Uterus (tissue), 4 donors: ENCODE measurements around the gene WDR74. TPM values are rescaled to one million over a fixed set of nuclear protein-coding genes. Genes with fewer than 3 reads are reported as not detected.

Experiments
- DNase-seq, 2 donors: peaks; one replicate each; pipeline ENCODE4 v3.0.0-alpha.2; 2019 to 2020
- H3K27ac ChIP-seq, 2 donors: fragments of 200-600 bp; sonication (generic); 1 replicate in 1 of 2; 2 replicates in 1 of 2; pipeline ENCODE4 v1.5.1; 2016 to 2018
- H3K27me3 ChIP-seq, 2 donors: fragments of 200-600 bp; sonication (generic); one replicate each; pipeline ENCODE4 v1.5.1; 2018 to 2019; ENCODE audit warnings: control low read depth in 1 of 2
- H3K36me3 ChIP-seq, 2 donors: fragments of 200-600 bp; sonication (generic); one replicate each; pipeline ENCODE4 v1.5.1; 2019; ENCODE audit warnings: control low read depth in 1 of 2
- H3K4me1 ChIP-seq, 2 donors: fragments of 200-600 bp; sonication (generic); one replicate each; pipeline ENCODE4 v1.5.1; 2018 to 2019; ENCODE audit warnings: control low read depth in 1 of 2
- H3K4me3 ChIP-seq, 2 donors: fragments of 200-600 bp; sonication (generic); 1 replicate in 1 of 2; 2 replicates in 1 of 2; pipeline ENCODE4 v1.5.1; 2018 to 2019; ENCODE audit warnings: mild to moderate bottlenecking in 1 of 2
- H3K9me3 ChIP-seq, 2 donors: fragments of 200-600 bp; sonication (generic); one replicate each; pipeline ENCODE4 v1.5.1; 2019; ENCODE audit warnings: control low read depth in 1 of 2
- CTCF ChIP-seq, 4 experiments: fragments of 200-600 bp in 2 of 4; fragments of 450-650 bp in 2 of 4; sonication (generic) in 2 of 4; IDR thresholded peaks; one replicate each; pipeline ENCODE4 v1.5.1; 2016 to 2019; ENCODE audit warnings: antibody characterized with exemption in 4 of 4, mild to moderate bottlenecking in 2 of 4, moderate library complexity in 1 of 4
- POLR2A ChIP-seq, 2 donors: fragments of 450-650 bp; IDR thresholded peaks; one replicate each; pipeline ENCODE4 v1.6.1; 2016; ENCODE audit warnings: antibody characterized with exemption in 2 of 2, mild to moderate bottlenecking in 1 of 2, moderate library complexity in 1 of 2
- intact Hi-C: fragments of 100-400 bp; cut with DNase I; formaldehyde crosslinking; loops from one replicate; pipeline ENCODE4 v1.15.1; 2023; ENCODE audit warnings: low total_unique reads
- total RNA-seq, 4 donors: library from RNA; depleted of rRNA in 3 of 4; stranded (reverse); fragments of >200 nt in 3 of 4; gene quantifications; one replicate each; pipeline versions ENCODE4 v1.1.0 to v1.2.4, GENCODE V29; 2014 to 2023
- donor health status: DM: yes; HTN: yes; CAD: no.

Gene WDR74
- total RNA-seq, 4 donors from 2014 or later, result 10.0 to 66.0 (median 35.0) TPM

DNA sequence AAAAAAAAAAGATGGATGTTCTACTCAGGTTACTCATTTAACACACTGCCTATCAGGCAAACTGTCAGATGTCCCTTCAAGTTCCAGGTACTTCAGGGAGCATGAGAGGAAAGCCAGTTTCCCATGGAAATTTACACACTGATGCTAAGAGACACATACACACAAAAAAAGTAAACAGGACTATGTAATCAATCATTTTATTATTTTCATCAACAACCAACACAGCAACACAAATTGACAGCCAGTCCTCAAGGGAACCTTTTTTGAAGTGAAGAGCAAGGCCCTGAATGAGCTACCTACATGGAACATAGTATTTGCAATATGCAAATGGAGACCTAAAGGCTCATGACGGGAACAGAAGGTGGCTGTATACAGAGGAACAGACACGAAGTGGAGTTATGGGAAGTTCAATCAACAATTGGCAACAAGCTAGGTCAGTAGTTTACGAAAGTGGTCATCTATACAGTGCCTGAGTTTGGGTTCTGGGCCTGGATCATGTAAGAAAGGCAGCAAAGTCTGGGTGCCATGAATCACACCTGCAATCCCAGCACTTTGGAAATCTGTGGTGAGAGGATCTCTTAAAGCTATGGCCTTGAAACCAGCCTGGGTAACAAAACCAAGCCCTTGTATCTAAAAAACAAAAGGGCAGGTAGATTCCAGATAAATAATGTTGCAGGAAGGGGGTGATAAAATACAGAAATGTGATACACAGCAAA lies 12.6 kb upstream of the WDR74 start:
- intact Hi-C loops, result no loop called here
- Histone ChIP-seq H3K4me3 (no peak overlapping the region), H3K27me3 (no peaks in the 10 kb centered on the region), H3K4me1 (peaks cover 9 to 20% of the 10 kb centered on the region in 2 donors), H3K36me3 (no peaks in the 10 kb centered on the region), H3K27ac (no peak overlapping the region), H3K9me3 (no peaks in the 10 kb centered on the region)
- TF ChIP-seq CTCF (IDR thresholded peaks at IDR 0.05) (no peak), POLR2A (IDR thresholded peaks at IDR 0.05) (no peak)
- no peak for DNase-seq

DNA sequence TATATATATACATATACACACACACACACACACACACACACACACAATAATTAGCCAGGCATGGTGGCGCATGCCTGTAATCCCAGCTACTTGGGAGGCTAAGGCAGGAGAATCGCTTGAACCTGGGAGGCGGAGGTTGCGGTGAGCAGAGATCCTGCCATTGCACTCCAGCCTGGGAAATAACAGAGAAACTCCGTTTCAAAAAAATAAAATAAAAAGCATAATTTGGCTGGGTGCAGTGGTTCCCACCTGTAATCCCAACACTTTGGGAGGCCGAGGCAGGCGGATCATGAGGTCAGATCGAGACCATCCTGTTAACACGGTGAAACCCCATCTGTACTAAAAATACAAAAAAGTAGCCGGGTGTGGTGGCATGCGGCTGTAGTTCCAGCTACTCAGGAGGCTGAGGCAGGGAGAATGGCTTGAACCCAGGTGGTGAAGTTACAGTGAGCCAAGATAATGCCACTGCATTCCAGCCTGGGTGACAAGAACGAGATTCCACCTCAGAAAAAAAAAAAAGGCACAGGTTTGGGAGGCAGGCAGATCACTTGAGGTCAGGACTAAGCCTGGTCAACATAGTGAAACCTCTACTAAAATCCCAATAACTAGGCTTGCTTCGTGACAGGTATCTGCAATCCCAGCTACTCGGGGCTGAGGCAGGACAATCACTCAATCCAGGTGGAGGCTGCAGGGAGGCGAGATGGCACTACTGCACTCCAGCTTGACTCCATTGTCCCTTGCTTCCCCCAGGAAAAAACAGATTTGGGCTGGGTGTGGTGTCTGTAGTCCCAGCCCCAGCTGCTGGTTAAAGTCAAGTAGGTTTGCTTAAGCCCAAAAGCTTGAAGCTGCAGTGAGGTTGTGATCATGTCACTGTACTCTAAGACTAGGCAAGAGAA lies 11.8 kb upstream of the WDR74 start:
- Histone ChIP-seq H3K9me3 (no peaks in the 10 kb centered on the region), H3K4me3 (no peak overlapping the region), H3K4me1 (peaks cover 9 to 15% of the 10 kb centered on the region in 2 donors), H3K27ac (no peak overlapping the region), H3K27me3 (no peaks in the 10 kb centered on the region), H3K36me3 (no peaks in the 10 kb centered on the region)
- no peak for TF ChIP-seq CTCF (IDR thresholded peaks at IDR 0.05)
- no peak for TF ChIP-seq POLR2A (IDR thresholded peaks at IDR 0.05)
- DNase-seq, result no peak
- intact Hi-C loops, result no loop called here

- no peaks in the 10 kb centered on the region for H3K9me3 ChIP-seq
- no peaks in the 10 kb centered on the region for H3K27me3 ChIP-seq
- H3K36me3 ChIP-seq, result no peaks in the 10 kb centered on the region
- H3K4me3 ChIP-seq, result no peak overlapping the region
- intact Hi-C loops, result no loop called here
- no peak overlapping the region for H3K27ac ChIP-seq
- no peak for DNase-seq
- TF ChIP-seq POLR2A (IDR thresholded peaks at IDR 0.05) (no peak), CTCF (IDR thresholded peaks at IDR 0.05) (no peak)
- H3K4me1 ChIP-seq, result no peaks in the 10 kb centered on the region
Observed at GRCh38 chr11:62847767-62848314, 8.5 kb upstream of the WDR74 start.

GRCh38 chr11:62846177-62846576 lies 6.8 kb upstream of the WDR74 start:
- H3K4me1 ChIP-seq, result peaks cover 0 to 8% of the 10 kb centered on the region in 2 donors
- intact Hi-C loops, result no loop called here
- DNase-seq, result no peak
- H3K36me3 ChIP-seq, result no peaks in the 10 kb centered on the region
- H3K27me3 ChIP-seq, result no peaks in the 10 kb centered on the region
- TF ChIP-seq POLR2A (IDR thresholded peaks at IDR 0.05) (no peak), CTCF (IDR thresholded peaks at IDR 0.05) (no peak)
- H3K4me3 ChIP-seq, result no peak overlapping the region
- no peaks in the 10 kb centered on the region for H3K9me3 ChIP-seq
- no peak overlapping the region for H3K27ac ChIP-seq

DNA sequence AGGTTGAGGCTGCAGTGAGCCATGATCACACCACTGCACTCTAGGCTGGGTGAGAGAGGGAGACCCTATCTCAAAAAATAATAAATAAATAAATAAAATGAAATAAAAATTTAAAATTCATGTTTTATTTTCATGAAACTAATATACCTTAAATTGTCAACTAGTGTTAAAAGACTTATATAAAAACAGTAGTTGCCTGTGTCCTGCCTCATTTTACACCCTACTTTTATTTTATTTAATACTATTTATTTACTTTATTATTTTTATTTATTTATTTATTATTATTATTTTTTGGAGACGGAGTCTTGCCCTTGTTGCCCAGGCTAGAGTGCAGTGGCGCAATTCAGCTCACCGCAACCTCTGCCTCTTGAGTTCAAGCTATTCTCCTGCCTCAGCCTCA lies 4.8 kb upstream of the WDR74 start:
- no peaks in the 10 kb centered on the region for H3K27me3 ChIP-seq
- H3K27ac ChIP-seq, result no peak overlapping the region
- no peak overlapping the region for H3K4me3 ChIP-seq
- TF ChIP-seq POLR2A (IDR thresholded peaks at IDR 0.05), result no peak
- TF ChIP-seq CTCF (IDR thresholded peaks at IDR 0.05), result no peak
- H3K9me3 ChIP-seq, result no peaks in the 10 kb centered on the region
- intact Hi-C loops, result no loop called here
- no peak for DNase-seq
- peaks cover 0 to 8% of the 10 kb centered on the region in 2 donors for H3K4me1 ChIP-seq
- H3K36me3 ChIP-seq, result no peaks in the 10 kb centered on the region
